Measurements from ENCODE around the gene TBRG1.
"Not testable (repeated sequence)": the region's sequence is repeated elsewhere in the genome, so short reads cannot be mapped to it uniquely, and the experiment has no call there.

Gene TBRG1

GRCh38 chr11:124592627-124593026 is 30.0 kb upstream of the TBRG1 start:
- Histone ChIP-seq H3K4me1 (no peaks in the 10 kb centered on the region), H3K9me3 (ENCODE audit: control insufficient read depth, low read length) (no peaks in the 10 kb centered on the region), H3K79me2 (no peaks in the 10 kb centered on the region), H3K4me2 (ENCODE audit: low read length) (no peak overlapping the region), H3K36me3 (ENCODE audit: control insufficient read depth, insufficient read depth, low read length) (no peaks in the 10 kb centered on the region), H3K4me3 (ENCODE audit: low read depth, low read length) (no peak overlapping the region), H3K27me3 (ENCODE audit: control insufficient read depth, insufficient read depth, low read length) (no peaks in the 10 kb centered on the region), H3K9ac (no peak overlapping the region), H2AFZ (no peak overlapping the region), H3K27ac (no peak overlapping the region)
- TF ChIP-seq CTCF (IDR thresholded peaks at IDR 0.05): no peak

GRCh38 chr11:124595302-124595701 is 27.4 kb upstream of the TBRG1 start:
- Histone ChIP-seq H3K9ac (no peak overlapping the region), H3K4me2 (ENCODE audit: low read length) (no peak overlapping the region), H3K36me3 (ENCODE audit: control insufficient read depth, insufficient read depth, low read length) (no peaks in the 10 kb centered on the region), H3K4me1 (no peaks in the 10 kb centered on the region), H3K27me3 (ENCODE audit: control insufficient read depth, insufficient read depth, low read length) (no peaks in the 10 kb centered on the region), H3K27ac (no peak overlapping the region), H3K79me2 (no peaks in the 10 kb centered on the region), H3K4me3 (ENCODE audit: low read depth, low read length) (no peak overlapping the region), H2AFZ (no peak overlapping the region), H3K9me3 (ENCODE audit: control insufficient read depth, low read length) (no peaks in the 10 kb centered on the region)
- no peak for TF ChIP-seq CTCF (IDR thresholded peaks at IDR 0.05)

- no peaks in the 10 kb centered on the region for H3K36me3 ChIP-seq (ENCODE audit: control insufficient read depth, insufficient read depth, low read length)
- no peak for TF ChIP-seq CTCF (IDR thresholded peaks at IDR 0.05)
- no peak overlapping the region for H3K9ac ChIP-seq
- no peak overlapping the region for H3K4me2 ChIP-seq (ENCODE audit: low read length)
- H3K9me3 ChIP-seq (ENCODE audit: control insufficient read depth, low read length): no peaks in the 10 kb centered on the region
- H2AFZ ChIP-seq: no peak overlapping the region
- H3K79me2 ChIP-seq: no peaks in the 10 kb centered on the region
- no peaks in the 10 kb centered on the region for H3K4me1 ChIP-seq
- no peak overlapping the region for H3K27ac ChIP-seq
- no peaks in the 10 kb centered on the region for H3K27me3 ChIP-seq (ENCODE audit: control insufficient read depth, insufficient read depth, low read length)
- H3K4me3 ChIP-seq (ENCODE audit: low read depth, low read length): no peak overlapping the region
Observed at GRCh38 chr11:124597626-124598025, 25.0 kb upstream of the TBRG1 start.

GRCh38 chr11:124600621-124601320 is 21.9 kb upstream of the TBRG1 start:
- Histone ChIP-seq H3K9ac (no peak overlapping the region), H3K79me2 (no peaks in the 10 kb centered on the region), H3K4me2 (ENCODE audit: low read length) (no peak overlapping the region), H3K36me3 (ENCODE audit: control insufficient read depth, insufficient read depth, low read length) (no peaks in the 10 kb centered on the region), H3K27ac (no peak overlapping the region), H3K4me3 (ENCODE audit: low read depth, low read length) (no peak overlapping the region), H3K4me1 (no peaks in the 10 kb centered on the region), H3K9me3 (ENCODE audit: control insufficient read depth, low read length) (no peaks in the 10 kb centered on the region), H2AFZ (no peak overlapping the region), H3K27me3 (ENCODE audit: control insufficient read depth, insufficient read depth, low read length) (no peaks in the 10 kb centered on the region)
- no peak for TF ChIP-seq CTCF (IDR thresholded peaks at IDR 0.05)

- TF ChIP-seq CTCF (IDR thresholded peaks at IDR 0.05): no peak
- no peaks in the 10 kb centered on the region for H3K79me2 ChIP-seq
- no peak overlapping the region for H3K9ac ChIP-seq
- H3K9me3 ChIP-seq (ENCODE audit: control insufficient read depth, low read length): no peaks in the 10 kb centered on the region
- no peak overlapping the region for H2AFZ ChIP-seq
- no peak overlapping the region for H3K27ac ChIP-seq
- no peaks in the 10 kb centered on the region for H3K4me1 ChIP-seq
- H3K4me3 ChIP-seq (ENCODE audit: low read depth, low read length): no peak overlapping the region
- no peak overlapping the region for H3K4me2 ChIP-seq (ENCODE audit: low read length)
- no peaks in the 10 kb centered on the region for H3K27me3 ChIP-seq (ENCODE audit: control insufficient read depth, insufficient read depth, low read length)
- H3K36me3 ChIP-seq (ENCODE audit: control insufficient read depth, insufficient read depth, low read length): no peaks in the 10 kb centered on the region
Observed at GRCh38 chr11:124602193-124602592, 20.5 kb upstream of the TBRG1 start.

- H3K9me3 ChIP-seq (ENCODE audit: control insufficient read depth, low read length); H3K4me1 ChIP-seq; H2AFZ ChIP-seq; H3K36me3 ChIP-seq (ENCODE audit: control insufficient read depth, insufficient read depth, low read length); H3K79me2 ChIP-seq; H3K27me3 ChIP-seq (ENCODE audit: control insufficient read depth, insufficient read depth, low read length); H3K4me2 ChIP-seq (ENCODE audit: low read length); H3K4me3 ChIP-seq (ENCODE audit: low read depth, low read length); H3K9ac ChIP-seq; H3K27ac ChIP-seq: not testable (repeated sequence)
Observed at GRCh38 chr11:124602723-124603122, 19.9 kb upstream of the TBRG1 start.

All from parathyroid adenoma (tissue), 2 donors.